ENCODE data around the gene EPC1. TPM values are rescaled to one million over a fixed set of nuclear protein-coding genes. Genes with fewer than 3 reads are reported as not detected.
A peak's percentile ranks its signal among the peaks of the same experiment; 100 is the strongest.

Gene EPC1
- polyA plus RNA-seq, 2 of the 4 experiments (the other 2 are of a cell fraction): 14.7 to 47.2 TPM

GRCh38 chr10:32373496-32373895, 26.5 kb upstream of the EPC1 start:
- FAIRE-seq (peak; percentile 49), ATAC-seq (no peak), DNase-seq (ENCODE audit: low read depth in 1 of 2, low spot score in 1 of 2) (no peak)
- CTCF ChIA-PET: interaction anchor here (1.0 to 11.8 kb wide), 3 partner anchors 11 to 24 kb away, joined by 3 to 118 read pairs (median 6); partner anchors contain the start of gene EPC1
- Histone ChIP-seq H3K4me1 (peaks cover 43% of the 10 kb centered on the region), H3K4me3 (no peak overlapping the region), H3K27ac (peak overlapping the region; percentile 55 to 78), H3K4me2 (peak overlapping the region; percentile 63), H3K9me3 (no peaks in the 10 kb centered on the region)
- TF ChIP-seq EHF (CRISPR knock-in tag; IDR thresholded peaks at IDR 0.05) (no peak), HEYL (CRISPR knock-in tag; IDR thresholded peaks at IDR 0.05) (no peak), REST (IDR thresholded peaks at IDR 0.05) (no peak), HOXB5 (CRISPR knock-in tag; IDR thresholded peaks at IDR 0.05) (no peak), JUNB (IDR thresholded peaks at IDR 0.05) (no peak), SREBF2 (IDR thresholded peaks at IDR 0.05) (no peak)
- WGBS (ENCODE audit: missing lambda C conversion rate): 94% methylated on average over 2 of the region's 2 CpGs
- POLR2A ChIA-PET: no interaction called here

GRCh38 chr10:32373031-32373430, 26.1 kb upstream of the EPC1 start:
- ATAC-seq (no peak), DNase-seq (ENCODE audit: low read depth in 1 of 2, low spot score in 1 of 2) (no peak), FAIRE-seq (no peak)
- Histone ChIP-seq H3K4me3 (no peak overlapping the region), H3K27ac (peak overlapping the region; percentile 55 to 78), H3K9me3 (no peaks in the 10 kb centered on the region), H3K4me2 (peak overlapping the region; percentile 63), H3K4me1 (peaks cover 43% of the 10 kb centered on the region)
- TF ChIP-seq HEYL (CRISPR knock-in tag; IDR thresholded peaks at IDR 0.05): no peak
- TF ChIP-seq ZSCAN20 (CRISPR knock-in tag; IDR thresholded peaks at IDR 0.05): no peak
- TF ChIP-seq ZC3H11A (IDR thresholded peaks at IDR 0.05): no peak
- no peak for TF ChIP-seq KDM5A (IDR thresholded peaks at IDR 0.05)
- no peak for TF ChIP-seq POLR2A (IDR thresholded peaks at IDR 0.05; ENCODE audit: low read length)
- no peak for TF ChIP-seq FOSB (CRISPR knock-in tag; IDR thresholded peaks at IDR 0.05)
- no peak for TF ChIP-seq GATA3 (IDR thresholded peaks at IDR 0.05; ENCODE audit: borderline replicate concordance)
- no peak for TF ChIP-seq PBX3 (IDR thresholded peaks at IDR 0.05)
- CTCF ChIA-PET: interaction anchor here (1.0 to 11.8 kb wide), 3 partner anchors 10 to 423 kb away, joined by 3 to 118 read pairs (median 6); partner anchors contain the start of gene EPC1
- POLR2A ChIA-PET: no interaction called here

- ATAC-seq (peak; percentile 25 to 67; a peak in 4 of 6 replicates), DNase-seq (ENCODE audit: low read depth in 1 of 2, low spot score in 1 of 2) (peak in 1 of 2 experiments; percentile 62), FAIRE-seq (peak; percentile 13)
- POLR2A ChIA-PET: interaction anchor here (0.5 kb wide), 1 partner anchor 233 kb away, joined by 6 read pairs; no protein-coding TSS in a partner anchor
- peak overlapping the region; percentile 63 for H3K4me2 ChIP-seq
- H3K4me1 ChIP-seq: peaks cover 46% of the 10 kb centered on the region
- CTCF ChIA-PET: interaction anchor here (1.0 to 11.8 kb wide), 3 partner anchors 9 to 424 kb away, joined by 3 to 118 read pairs (median 6); partner anchors contain the start of gene EPC1
- H3K9me3 ChIP-seq: no peaks in the 10 kb centered on the region
- peak overlapping the region; percentile 66 to 78 for H3K27ac ChIP-seq
- H3K4me3 ChIP-seq: no peak overlapping the region
- 21% methylated on average over 10 of the region's 10 CpGs for WGBS (ENCODE audit: missing lambda C conversion rate)
- TF ChIP-seq CEBPB (IDR thresholded peaks at IDR 0.05) (peak; percentile 94 to 97; a peak in 3 of 4 replicates), CHD4 (IDR thresholded peaks at IDR 0.05; ENCODE audit: borderline replicate concordance) (peak; percentile 61; the same call in 1 of the 2 replicates), ELK1 (IDR thresholded peaks at IDR 0.05; ENCODE audit: low read depth, low read length) (no peak), EHF (CRISPR knock-in tag; IDR thresholded peaks at IDR 0.05) (no peak), FOSL2 (IDR thresholded peaks at IDR 0.05) (peak; percentile 27; the same call in 1 of the 2 replicates), FOSL2 (CRISPR knock-in tag; IDR thresholded peaks at IDR 0.05) (peak; percentile 39; the same call in 1 of the 2 replicates), REST (IDR thresholded peaks at IDR 0.05) (no peak), SREBF2 (IDR thresholded peaks at IDR 0.05) (no peak), JUNB (IDR thresholded peaks at IDR 0.05) (peak; percentile 64), HMGXB4 (CRISPR knock-in tag; IDR thresholded peaks at IDR 0.05; ENCODE audit: borderline replicate concordance) (no peak), RCOR1 (IDR thresholded peaks at IDR 0.05; ENCODE audit: low read depth, low read length) (no peak)
Observed at GRCh38 chr10:32372000-32372875, 25.3 kb upstream of the EPC1 start.

Data from A549 (cell line).